Nephron (organoid): ENCODE data around the gene CORO1C.

ENCODE experiments used
- H3K27ac Mint-ChIP-seq, 3 experiments: 2 replicates each; pipeline ENCODE4 v1.8.0; 2020; ENCODE audit warnings: mixed read lengths in 3 of 3, mild to moderate bottlenecking in 2 of 3, moderate library complexity in 1 of 3
- H3K27me3 Mint-ChIP-seq: 2 replicates; pipeline ENCODE4 v1.8.0; 2021; ENCODE audit warnings: low read depth, mild to moderate bottlenecking, moderate library complexity, mixed read lengths
- H3K36me3 Mint-ChIP-seq: 2 replicates; pipeline ENCODE4 v1.8.0; 2020; ENCODE audit warnings: low read depth, mixed read lengths
- H3K4me1 Mint-ChIP-seq: 2 replicates; pipeline ENCODE4 v1.8.0; 2020; ENCODE audit warnings: mixed read lengths
- H3K4me3 Mint-ChIP-seq, 3 experiments: 2 replicates each; pipeline ENCODE4 v1.8.0; 2020; ENCODE audit warnings: mild to moderate bottlenecking in 3 of 3, mixed read lengths in 3 of 3, moderate library complexity in 2 of 3
- H3K9me3 Mint-ChIP-seq: 2 replicates; pipeline ENCODE4 v1.8.0; 2020; ENCODE audit warnings: mixed read lengths
- CTCF ChIP-seq, 3 experiments: fragments of 200-600 bp; sonication (generic); IDR thresholded peaks; one replicate each; pipeline ENCODE4 v1.5.0; 2021; ENCODE audit warnings: antibody characterized with exemption in 3 of 3; ENCODE audit not compliant: unreplicated experiment in 3 of 3

CORO1C gene

GRCh38 chr12:108711489-108712164 is 19.7 kb downstream of the CORO1C start:
- Mint-ChIP-seq H3K4me1 (peaks cover 53% of the 10 kb centered on the region), H3K9me3 (no peaks in the 10 kb centered on the region), H3K27ac (peak overlapping the region; percentile 20 to 97 (median 68)), H3K27me3 (no peaks in the 10 kb centered on the region), H3K4me3 (peak overlapping the region in 1 of 3 experiments; percentile 56), H3K36me3 (peaks cover 10% of the 10 kb centered on the region)
- TF ChIP-seq CTCF (IDR thresholded peaks at IDR 0.05; ENCODE audit: unreplicated experiment in 3 of 3) = no peak

- Mint-ChIP-seq H3K4me1 (peaks cover 52% of the 10 kb centered on the region), H3K9me3 (no peaks in the 10 kb centered on the region), H3K4me3 (no peak overlapping the region), H3K36me3 (peaks cover 11% of the 10 kb centered on the region), H3K27me3 (no peaks in the 10 kb centered on the region), H3K27ac (peak overlapping the region in 2 of 3 experiments; percentile 52 to 59)
- TF ChIP-seq CTCF (IDR thresholded peaks at IDR 0.05; ENCODE audit: unreplicated experiment in 3 of 3) = no peak
Observed at GRCh38 chr12:108709697-108710096, 21.6 kb downstream of the CORO1C start.

DNA sequence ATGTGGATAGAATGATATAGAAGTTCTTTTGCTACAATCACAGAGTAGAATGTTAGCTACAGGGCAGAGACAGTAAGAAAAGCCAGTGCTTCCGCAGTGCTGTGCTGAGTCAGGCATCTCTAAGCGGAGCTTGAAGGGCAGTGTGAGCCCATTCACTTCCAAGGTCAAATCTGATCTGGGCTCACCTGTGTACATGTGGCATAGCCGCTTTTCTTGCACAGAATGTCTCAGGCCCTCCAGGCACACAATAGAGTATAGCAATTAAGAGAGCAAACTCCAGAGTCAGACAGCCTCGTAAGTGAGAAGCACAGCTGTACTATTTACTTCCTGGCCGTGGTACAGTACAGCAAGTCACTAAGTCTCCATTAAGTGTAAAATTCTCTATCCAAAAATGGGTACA is 26.8 kb downstream of the CORO1C start:
- H3K4me1 Mint-ChIP-seq = peaks cover 73% of the 10 kb centered on the region
- H3K36me3 Mint-ChIP-seq = peaks cover 24% of the 10 kb centered on the region
- peak overlapping the region in 2 of 3 experiments; percentile 65 to 76 for H3K27ac Mint-ChIP-seq
- no peak for TF ChIP-seq CTCF (IDR thresholded peaks at IDR 0.05; ENCODE audit: unreplicated experiment in 3 of 3)
- peaks cover 3% of the 10 kb centered on the region for H3K27me3 Mint-ChIP-seq
- H3K9me3 Mint-ChIP-seq = no peaks in the 10 kb centered on the region
- peak overlapping the region in 1 of 3 experiments; percentile 13 for H3K4me3 Mint-ChIP-seq

- H3K27me3 Mint-ChIP-seq = peaks cover 3% of the 10 kb centered on the region
- peak overlapping the region in 1 of 3 experiments; percentile 55 for H3K4me3 Mint-ChIP-seq
- H3K4me1 Mint-ChIP-seq = peaks cover 82% of the 10 kb centered on the region
- peak overlapping the region; percentile 52 to 65 (median 61) for H3K27ac Mint-ChIP-seq
- peaks cover 39% of the 10 kb centered on the region for H3K36me3 Mint-ChIP-seq
- no peak for TF ChIP-seq CTCF (IDR thresholded peaks at IDR 0.05; ENCODE audit: unreplicated experiment in 3 of 3)
- no peaks in the 10 kb centered on the region for H3K9me3 Mint-ChIP-seq
Observed at GRCh38 chr12:108702595-108703320, 28.6 kb downstream of the CORO1C start.

DNA sequence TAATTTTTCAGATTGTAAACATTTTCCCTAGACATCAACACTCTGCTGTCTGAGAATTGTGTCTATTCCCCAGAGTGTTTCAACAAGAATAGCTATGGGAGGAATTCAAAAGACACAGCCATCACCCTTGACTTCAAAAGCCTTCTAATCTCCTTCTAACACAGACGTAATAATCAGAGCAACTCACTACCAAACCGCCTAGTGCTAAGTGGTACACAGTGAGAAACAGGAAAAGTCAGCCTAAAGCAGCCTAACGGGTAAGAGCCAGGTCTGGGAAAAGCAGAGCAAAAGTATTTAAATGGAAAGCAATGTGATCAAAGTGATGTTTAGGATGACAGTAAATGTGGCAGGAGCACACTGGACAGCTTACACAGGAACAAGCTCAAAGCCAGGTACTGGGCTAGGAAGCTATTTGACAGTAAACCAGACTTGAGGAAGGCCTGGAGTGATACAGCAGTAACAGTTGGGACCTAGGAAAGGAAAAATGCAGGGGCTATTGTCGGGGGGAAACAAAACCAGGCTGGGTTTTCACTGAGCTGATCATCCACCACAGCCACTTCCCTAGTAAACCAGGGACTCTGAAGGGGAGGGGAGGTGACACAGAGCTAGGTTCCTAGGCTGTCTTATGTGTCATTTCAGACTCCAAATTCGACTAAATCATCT is 29.4 kb downstream of the CORO1C start:
- Mint-ChIP-seq H3K27me3 (peaks cover 3% of the 10 kb centered on the region), H3K4me3 (peak overlapping the region in 1 of 3 experiments; percentile 31), H3K9me3 (no peaks in the 10 kb centered on the region), H3K4me1 (peaks cover 82% of the 10 kb centered on the region), H3K27ac (peak overlapping the region; percentile 52 to 65 (median 61)), H3K36me3 (peaks cover 36% of the 10 kb centered on the region)
- TF ChIP-seq CTCF (IDR thresholded peaks at IDR 0.05; ENCODE audit: unreplicated experiment in 3 of 3) = no peak
